Chondrocyte (in vitro differentiated cells): ENCODE data around the gene ANAPC13. TPM values are rescaled to one million over a fixed set of nuclear protein-coding genes. Genes with fewer than 3 reads are reported as not detected.
A peak's percentile ranks its signal among the peaks of the same experiment; 100 is the strongest.

Source experiments
- DNase-seq: peaks from one replicate; pipeline ENCODE4 v3.0.0; 2021; ENCODE audit warnings: mixed read lengths, low spot score
- H3K27ac Mint-ChIP-seq: one replicate; pipeline ENCODE4 v1.8.0; 2021; ENCODE audit warnings: mild to moderate bottlenecking, moderate library complexity, mixed read lengths; ENCODE audit not compliant: unreplicated experiment
- H3K27me3 Mint-ChIP-seq: 2 replicates; pipeline ENCODE4 v1.8.0; 2021; ENCODE audit warnings: low read depth, mixed read lengths
- H3K36me3 Mint-ChIP-seq: 2 replicates; pipeline ENCODE4 v1.8.0; 2021; ENCODE audit warnings: low read depth, mixed read lengths
- H3K4me1 Mint-ChIP-seq: 2 replicates; pipeline ENCODE4 v1.8.0; 2021; ENCODE audit warnings: low read depth, mild to moderate bottlenecking, mixed read lengths
- H3K4me3 Mint-ChIP-seq: one replicate; pipeline ENCODE4 v1.8.0; 2021; ENCODE audit warnings: mild to moderate bottlenecking, moderate library complexity, mixed read lengths; ENCODE audit not compliant: unreplicated experiment
- H3K9me3 Mint-ChIP-seq: 2 replicates; pipeline ENCODE4 v1.8.0; 2021; ENCODE audit warnings: low read depth, mixed read lengths
- CTCF ChIP-seq: fragments of 200-600 bp; sonication (generic); IDR thresholded peaks from 2 replicates; pipeline ENCODE4 v1.5.0; 2021; ENCODE audit warnings: antibody characterized with exemption, mild to moderate bottlenecking, moderate library complexity
- total RNA-seq: library from RNA; stranded (reverse); gene quantifications from 3 replicates; pipeline ENCODE4 v1.2.1, GENCODE V29; 2021

The ANAPC13 gene
- total RNA-seq, 1 donor from 2014 or later, result 86.0 TPM

GRCh38 chr3:134527037-134527436 lies 41.3 kb upstream of the ANAPC13 start:
- Mint-ChIP-seq H3K4me3 (no peak overlapping the region), H3K36me3 (peaks cover 40% of the 10 kb centered on the region), H3K4me1 (peaks cover 7% of the 10 kb centered on the region), H3K27ac (no peak overlapping the region), H3K9me3 (peaks cover 42% of the 10 kb centered on the region), H3K27me3 (no peaks in the 10 kb centered on the region)
- no peak for DNase-seq
- TF ChIP-seq CTCF, result peak; percentile 44

- Mint-ChIP-seq H3K36me3 (peaks cover 42% of the 10 kb centered on the region), H3K9me3 (peaks cover 43% of the 10 kb centered on the region), H3K27ac (no peak overlapping the region), H3K27me3 (no peaks in the 10 kb centered on the region), H3K4me3 (no peak overlapping the region), H3K4me1 (peaks cover 11% of the 10 kb centered on the region)
- TF ChIP-seq CTCF, result no peak
- no peak for DNase-seq
These were observed 40.5 kb upstream of the ANAPC13 start for GRCh38 chr3:134526319-134526718.

- H3K27ac Mint-ChIP-seq, result no peak overlapping the region
- DNase-seq, result no peak
- peaks cover 42% of the 10 kb centered on the region for H3K36me3 Mint-ChIP-seq
- H3K9me3 Mint-ChIP-seq, result peaks cover 43% of the 10 kb centered on the region
- no peak for TF ChIP-seq CTCF
- H3K4me1 Mint-ChIP-seq, result peaks cover 17% of the 10 kb centered on the region
- no peak overlapping the region for H3K4me3 Mint-ChIP-seq
- H3K27me3 Mint-ChIP-seq, result no peaks in the 10 kb centered on the region
These were observed 39.5 kb upstream of the ANAPC13 start for GRCh38 chr3:134525293-134525692.

GRCh38 chr3:134522541-134522940 lies 36.8 kb upstream of the ANAPC13 start:
- Mint-ChIP-seq H3K4me3 (no peak overlapping the region), H3K27ac (no peak overlapping the region), H3K9me3 (peaks cover 48% of the 10 kb centered on the region), H3K36me3 (peaks cover 42% of the 10 kb centered on the region), H3K4me1 (peaks cover 29% of the 10 kb centered on the region), H3K27me3 (no peaks in the 10 kb centered on the region)
- no peak for DNase-seq
- no peak for TF ChIP-seq CTCF

GRCh38 chr3:134517791-134518190 lies 32.0 kb upstream of the ANAPC13 start:
- H3K36me3 Mint-ChIP-seq, result peaks cover 8% of the 10 kb centered on the region
- peaks cover 12% of the 10 kb centered on the region for H3K9me3 Mint-ChIP-seq
- H3K27me3 Mint-ChIP-seq, result no peaks in the 10 kb centered on the region
- TF ChIP-seq CTCF, result no peak
- H3K4me1 Mint-ChIP-seq, result peaks cover 45% of the 10 kb centered on the region
- H3K4me3 Mint-ChIP-seq, result peak overlapping the region; percentile 50
- peak overlapping the region; percentile 80 for H3K27ac Mint-ChIP-seq
- DNase-seq, result no peak
